Stimulated activated CD8-positive, alpha-beta memory T cell treated with anti-CD3 and anti-CD28 coated beads, Interleukin-7, amount 100 ng/mL, for 24 hours (primary cell): ENCODE data around the gene PPP1R1B.

Experiments used
- DNase-seq: peaks from one replicate; pipeline ENCODE4 v3.0.0-alpha.2; 2020; ENCODE audit warnings: low read depth

Gene PPP1R1B

GRCh38 chr17:39615434-39615833 is 11.3 kb upstream of the PPP1R1B start:
- DNase-seq = no peak

DNA sequence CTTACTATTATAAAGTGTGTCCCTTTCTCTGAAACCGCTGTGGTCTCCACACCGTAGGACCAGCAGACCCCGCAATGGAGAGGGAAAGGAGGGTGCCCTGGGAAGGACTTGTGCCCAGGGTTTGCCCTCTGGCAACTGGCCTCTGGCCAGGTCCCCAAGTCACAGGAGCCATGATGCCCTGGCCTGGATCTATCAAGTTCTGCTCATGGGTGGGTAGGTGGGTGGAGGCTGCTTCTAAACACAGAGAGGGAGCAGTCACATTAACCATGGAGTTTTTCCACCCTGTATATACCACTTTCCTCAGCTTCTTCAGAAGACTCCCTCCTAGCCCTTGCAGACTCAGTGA is 9.7 kb upstream of the PPP1R1B start:
- no peak for DNase-seq

DNA sequence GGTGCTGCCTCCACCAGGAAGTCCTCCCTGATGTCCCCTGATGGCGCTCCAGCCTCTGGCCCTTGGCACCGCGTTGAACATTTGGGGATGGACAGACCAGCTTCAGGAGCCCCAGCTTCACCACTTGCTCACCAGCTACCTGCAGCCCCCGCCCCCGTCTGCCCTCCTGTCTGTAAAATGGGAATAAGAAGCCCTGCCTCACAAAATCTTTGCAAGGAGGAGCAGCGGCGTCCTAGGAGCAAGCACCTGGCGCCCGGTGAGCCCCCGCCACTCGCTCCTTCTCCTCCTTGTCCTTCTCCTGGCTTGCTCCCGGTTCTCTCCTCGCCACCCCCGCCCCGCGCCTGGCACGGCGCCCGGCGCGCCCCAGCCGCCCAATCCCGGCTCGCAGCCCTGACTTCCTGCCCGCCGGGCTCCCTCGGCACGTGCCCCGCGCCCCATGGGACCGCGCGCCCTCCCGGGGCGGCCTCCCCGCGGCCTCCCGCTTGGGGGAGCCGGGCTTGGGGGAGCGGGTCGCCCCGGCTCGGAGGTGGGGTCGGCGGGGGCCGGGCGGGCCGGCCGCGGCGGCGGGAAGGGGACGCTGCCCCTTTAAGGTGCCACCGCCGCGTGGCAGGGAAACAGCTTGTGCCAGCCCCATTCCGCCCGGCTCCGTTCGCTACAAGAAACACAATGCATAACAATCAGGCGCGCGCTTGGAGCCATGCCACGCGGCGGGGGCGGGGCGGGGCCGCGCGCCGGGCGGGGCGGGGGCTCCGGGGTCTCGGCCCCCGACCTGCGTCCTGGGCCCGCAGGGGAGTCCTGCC is 9.1 kb upstream of the PPP1R1B start:
- DNase-seq = no peak

- DNase-seq = no peak
These were observed 8.4 kb upstream of the PPP1R1B start for GRCh38 chr17:39618246-39618913.

GRCh38 chr17:39618956-39619785 is 7.6 kb upstream of the PPP1R1B start:
- DNase-seq = no peak

DNA sequence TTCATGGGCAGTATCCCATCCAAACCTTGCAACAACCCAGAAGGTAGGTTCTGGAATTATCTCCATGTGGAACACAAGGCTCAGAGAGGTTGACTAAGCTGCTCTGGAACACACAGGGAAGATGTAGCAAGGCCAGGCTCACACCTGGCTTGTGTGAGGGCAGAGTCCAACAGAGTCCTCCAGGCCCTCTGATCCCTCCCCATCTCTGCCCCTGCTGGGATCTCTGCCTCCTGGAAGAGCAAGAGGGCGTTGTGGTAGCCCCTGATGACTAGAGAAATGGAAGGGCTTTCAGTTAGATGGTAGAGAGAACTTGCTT is 7.0 kb upstream of the PPP1R1B start:
- no peak for DNase-seq

GRCh38 chr17:39621523-39622379 is 5.0 kb upstream of the PPP1R1B start:
- peak; percentile 78 for DNase-seq

- DNase-seq = no peak
These were observed 4.3 kb upstream of the PPP1R1B start for GRCh38 chr17:39622380-39623006.

GRCh38 chr17:39623356-39623950 is 3.3 kb upstream of the PPP1R1B start:
- peak; percentile 87 for DNase-seq

DNA sequence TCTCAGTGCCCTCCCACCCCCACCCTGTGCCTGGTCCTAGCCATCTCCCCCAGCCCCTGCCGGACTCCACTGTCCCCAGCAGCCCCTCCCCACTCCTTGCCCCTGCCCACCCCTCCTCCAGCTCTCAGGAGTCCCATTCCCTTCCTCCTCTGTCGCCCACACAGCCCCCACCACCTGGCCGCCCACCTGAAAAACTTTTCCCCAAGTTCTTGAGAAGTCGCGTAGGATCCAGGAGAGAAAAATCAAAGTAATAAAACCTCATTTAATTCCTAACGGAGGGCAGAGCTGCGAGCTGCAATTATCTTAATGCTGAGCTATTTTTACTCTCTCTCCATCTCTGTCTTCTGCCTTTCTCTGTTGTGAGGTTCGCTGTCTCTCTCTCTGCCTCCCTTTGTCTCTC is 2.4 kb upstream of the PPP1R1B start:
- DNase-seq = no peak

GRCh38 chr17:39625198-39625785 is 1.5 kb upstream of the PPP1R1B start:
- DNase-seq = no peak

GRCh38 chr17:39627047-39627711 is 427 bp downstream of the PPP1R1B start:
- DNase-seq = no peak

GRCh38 chr17:39627712-39628516 is 1.2 kb downstream of the PPP1R1B start:
- no peak for DNase-seq

- no peak for DNase-seq
These were observed 2.1 kb downstream of the PPP1R1B start for GRCh38 chr17:39628655-39629493.

DNA sequence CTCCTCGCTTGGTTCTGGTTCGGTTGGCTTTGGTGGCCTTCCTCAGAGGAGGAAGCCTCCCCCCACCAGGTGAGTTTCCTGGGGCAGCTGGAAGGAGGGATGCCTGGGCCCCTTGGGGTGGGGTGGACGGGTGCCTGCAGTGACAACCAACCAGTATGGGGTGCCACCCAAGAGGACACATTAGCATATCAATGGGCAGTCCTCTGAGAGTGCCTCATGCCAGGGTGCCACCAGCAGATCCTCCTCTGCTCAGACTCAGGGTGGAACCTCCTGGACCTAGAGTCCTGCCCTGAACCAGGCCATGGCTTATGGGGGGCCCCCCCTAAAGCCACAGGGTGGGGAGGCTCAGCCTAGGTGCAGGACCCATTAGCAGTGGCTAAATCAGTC is 2.7 kb downstream of the PPP1R1B start:
- DNase-seq = no peak

GRCh38 chr17:39629898-39630297 is 3.1 kb downstream of the PPP1R1B start:
- no peak for DNase-seq

DNA sequence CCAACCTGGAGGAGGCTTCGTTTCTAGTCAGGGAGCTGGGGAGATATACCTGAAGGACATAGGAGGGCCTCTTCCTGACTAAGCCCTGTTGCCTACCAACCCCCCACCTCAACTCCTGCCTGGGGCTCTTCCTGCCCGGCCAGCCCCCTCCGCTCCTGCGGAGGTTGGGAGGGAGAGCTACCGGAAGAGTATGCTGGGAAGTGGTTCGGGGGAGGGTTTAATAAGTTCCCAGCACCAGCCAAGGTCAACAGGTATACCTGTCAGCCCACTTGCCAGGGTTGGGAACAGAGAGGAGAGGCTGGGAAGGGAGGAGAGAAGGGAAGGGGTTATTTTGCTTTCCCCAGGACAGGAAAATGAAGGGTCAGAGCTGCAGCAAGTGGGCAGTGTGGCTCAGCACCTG is 4.7 kb downstream of the PPP1R1B start:
- DNase-seq = no peak

DNA sequence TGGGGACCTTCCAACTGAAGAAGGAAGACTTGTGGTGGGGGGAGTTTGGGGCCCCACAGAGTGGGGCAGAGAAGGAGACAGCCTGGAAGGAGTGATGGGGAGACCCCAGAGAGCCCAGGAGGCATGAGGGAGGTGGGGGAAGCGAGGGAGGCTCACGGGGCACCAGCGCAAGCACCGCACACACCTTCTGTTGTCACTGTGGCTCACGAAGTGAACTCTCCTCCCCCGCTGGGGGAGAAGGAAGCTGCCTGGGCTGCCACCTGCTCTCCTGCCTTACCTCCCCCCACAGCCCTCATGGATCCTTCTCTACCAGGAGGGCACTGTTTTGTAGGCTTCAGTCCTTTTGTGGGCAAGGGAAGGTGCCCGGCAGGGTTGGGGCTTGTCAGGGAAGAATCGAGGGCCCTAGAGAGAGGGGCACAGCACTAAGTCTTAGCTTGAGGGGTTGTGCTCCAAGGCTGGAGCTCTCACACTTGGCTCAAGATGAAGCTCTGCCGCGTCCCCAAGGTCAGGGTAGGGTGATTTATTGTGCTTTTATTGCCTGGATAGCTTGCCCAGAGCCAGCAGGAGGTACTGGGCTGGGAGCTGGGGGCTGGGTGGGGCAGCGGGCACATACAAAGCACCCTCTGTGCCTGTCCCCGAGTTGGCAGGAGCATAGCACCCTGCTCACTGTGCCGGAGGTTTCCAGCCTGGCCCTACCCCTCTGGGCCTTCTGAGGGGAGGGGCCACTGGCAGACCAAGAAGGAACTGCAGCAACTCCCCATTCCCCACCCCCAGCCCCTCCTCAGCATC is 5.6 kb downstream of the PPP1R1B start:
- no peak for DNase-seq
